Stimulated activated effector memory CD8-positive, alpha-beta T cell treated with anti-CD3 and anti-CD28 coated beads, Interleukin-12 subunit alpha, Interleukin-12 subunit beta, amount 100 ng/mL, for 72 hours (primary cell): Measurements from ENCODE around the gene MAMDC4.
A peak's percentile ranks its signal among the peaks of the same experiment; 100 is the strongest.
"Not testable (repeated sequence)": the region's sequence is repeated elsewhere in the genome, so short reads cannot be mapped to it uniquely, and the experiment has no call there.

Source experiments
- ATAC-seq: fragments of 150-1000 bp; cut with Tn5 transposase; 2 replicates; pipeline ENCODE4 v1.10.0; 2021
- DNase-seq, 2 donors: peaks; one replicate each; pipeline ENCODE4 v3.0.0; 2021 to 2022; ENCODE audit warnings: low spot score in 2 of 2
- H3K27ac Mint-ChIP-seq: one replicate; pipeline ENCODE4 v1.8.0; 2022; ENCODE audit warnings: mild to moderate bottlenecking, mixed read lengths
- H3K36me3 Mint-ChIP-seq: one replicate; pipeline ENCODE4 v1.8.0; 2022; ENCODE audit warnings: mild to moderate bottlenecking, mixed read lengths
- H3K4me1 Mint-ChIP-seq: one replicate; pipeline ENCODE4 v1.8.0; 2022; ENCODE audit warnings: mixed read lengths
- H3K4me3 Mint-ChIP-seq: one replicate; pipeline ENCODE4 v1.8.0; 2022; ENCODE audit warnings: mild to moderate bottlenecking, mixed read lengths
- H3K9me3 Mint-ChIP-seq: one replicate; pipeline ENCODE4 v1.8.0; 2022; ENCODE audit warnings: mixed read lengths

The MAMDC4 gene

DNA sequence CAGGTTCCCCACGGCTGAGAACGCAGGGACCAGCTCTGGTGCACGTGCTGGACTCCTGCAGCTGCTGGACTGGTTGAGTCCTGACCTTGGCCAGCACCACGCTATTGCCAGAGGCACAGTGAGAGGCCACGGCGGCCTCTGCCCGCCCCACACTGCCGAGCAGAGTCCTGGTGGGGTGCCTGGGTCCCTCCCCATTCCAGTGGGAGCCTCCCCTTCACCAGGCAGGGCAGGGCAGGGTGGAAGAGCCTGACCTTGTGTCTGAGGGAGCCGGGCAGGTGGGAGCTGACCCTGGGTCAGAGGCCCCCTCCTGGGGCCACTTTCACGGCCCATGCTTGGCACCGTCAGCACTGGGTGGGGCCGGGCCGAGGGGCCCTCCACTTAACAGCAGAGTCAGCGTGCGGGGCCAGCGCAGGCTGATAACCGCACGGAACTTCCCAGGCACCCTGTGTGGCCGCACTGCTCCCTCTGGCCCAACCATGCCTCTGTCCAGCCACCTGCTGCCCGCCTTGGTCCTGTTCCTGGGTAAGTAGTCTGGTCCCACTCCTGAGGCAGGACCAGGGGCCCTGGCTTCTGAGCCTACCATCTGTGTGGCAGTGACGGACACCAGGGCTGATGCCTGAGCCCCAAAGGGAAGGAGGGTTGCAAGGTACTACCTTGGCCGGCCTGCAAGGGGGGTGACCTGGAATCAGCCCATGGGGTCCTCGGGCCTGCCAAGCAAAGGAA, at the start of gene MAMDC4:
Gene MAMDC4, plus strand, starts transcription at position 406 of the 723 bp plus-strand sequence. Its CDS starts 71 bp downstream, at position 477.
- H3K4me3 Mint-ChIP-seq = peak within 1 kb of the TSS; percentile 94
- no peaks in the 10 kb centered on the region for H3K9me3 Mint-ChIP-seq
- DNase-seq (no peak), ATAC-seq (no peak)
- peaks cover 17% of the 10 kb centered on the region for H3K4me1 Mint-ChIP-seq
- no peak within 1 kb of the TSS for H3K27ac Mint-ChIP-seq
- peaks cover 51% of the 10 kb centered on the region for H3K36me3 Mint-ChIP-seq

DNA sequence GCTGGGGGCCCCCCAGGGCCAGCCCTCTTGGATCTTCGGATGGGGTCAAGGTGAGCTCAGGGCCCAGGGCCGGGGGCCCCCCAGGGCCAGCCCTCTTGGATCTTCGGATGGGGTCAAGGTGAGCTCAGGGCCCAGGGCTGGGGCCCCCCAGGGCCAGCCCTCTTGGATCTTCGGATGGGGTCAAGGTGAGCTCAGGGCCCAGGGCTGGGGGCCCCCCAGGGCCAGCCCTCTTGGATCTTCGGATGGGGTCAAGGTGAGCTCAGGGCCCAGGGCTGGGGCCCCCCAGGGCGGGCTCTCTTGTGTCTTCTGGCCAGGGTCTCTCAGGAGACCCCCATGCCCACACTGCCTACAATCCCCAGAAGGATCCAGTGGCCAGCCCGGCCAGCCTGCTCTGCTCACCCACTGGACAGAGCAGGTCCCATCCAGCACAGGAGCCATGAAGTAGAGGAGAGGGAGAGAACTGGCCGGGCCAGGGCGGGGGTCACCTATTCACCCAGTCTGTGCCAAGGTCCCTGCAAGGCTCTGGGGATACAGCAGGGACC, 49.1 kb upstream of the MAMDC4 start:
- peaks cover 21% of the 10 kb centered on the region for H3K36me3 Mint-ChIP-seq
- H3K4me1 Mint-ChIP-seq = peaks cover 42% of the 10 kb centered on the region
- H3K4me3 Mint-ChIP-seq, H3K9me3 Mint-ChIP-seq, DNase-seq, ATAC-seq, H3K27ac Mint-ChIP-seq: not testable (repeated sequence)

DNA sequence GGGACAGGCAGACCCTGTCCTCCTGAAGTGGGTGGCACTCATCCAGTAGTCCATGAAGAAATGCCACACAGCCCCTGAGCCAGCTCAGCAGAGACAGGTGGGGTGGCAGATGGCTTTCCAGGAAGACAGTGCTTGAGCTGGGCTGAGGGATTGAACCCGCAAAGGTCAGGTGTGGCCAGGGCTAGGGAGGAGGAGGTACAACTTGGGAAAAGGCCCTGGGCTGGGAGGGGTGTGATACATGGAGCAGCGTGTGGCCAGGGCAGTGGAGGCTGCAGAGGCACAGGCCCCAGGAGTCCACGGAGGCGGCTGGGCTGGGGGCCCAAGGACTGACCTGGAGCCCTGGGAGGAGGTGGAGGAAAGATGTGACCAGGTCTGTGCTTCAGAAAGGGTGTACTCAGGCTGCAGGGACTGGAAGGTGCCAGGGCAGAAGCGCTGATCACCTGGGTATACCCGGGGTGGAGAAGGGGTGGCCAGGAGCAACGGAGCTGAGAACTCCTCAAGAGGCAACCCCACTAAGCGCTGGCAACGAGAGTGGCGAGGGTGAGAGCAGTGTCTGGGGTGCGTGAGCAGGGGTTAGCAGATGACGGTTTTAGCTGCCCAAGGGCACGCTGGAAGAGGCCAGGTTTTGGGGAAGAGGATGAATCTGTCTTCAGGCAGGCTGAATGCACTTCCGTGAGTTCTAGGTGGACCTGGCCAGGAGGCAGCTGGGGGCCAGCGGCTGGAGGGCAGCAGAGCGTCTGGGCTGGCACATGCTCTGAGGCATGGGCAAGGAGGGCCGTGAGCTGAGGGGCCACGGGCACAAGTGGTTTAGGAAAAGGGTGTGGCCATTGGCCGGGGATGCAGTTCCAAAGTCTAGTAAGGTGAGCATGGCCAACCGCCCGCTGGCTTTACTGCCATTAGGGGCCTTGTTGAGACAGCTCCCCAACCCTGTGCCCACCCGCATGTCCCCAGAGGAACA, 48.3 kb upstream of the MAMDC4 start:
- Mint-ChIP-seq H3K27ac (no peak overlapping the region), H3K4me1 (peaks cover 44% of the 10 kb centered on the region)

DNA sequence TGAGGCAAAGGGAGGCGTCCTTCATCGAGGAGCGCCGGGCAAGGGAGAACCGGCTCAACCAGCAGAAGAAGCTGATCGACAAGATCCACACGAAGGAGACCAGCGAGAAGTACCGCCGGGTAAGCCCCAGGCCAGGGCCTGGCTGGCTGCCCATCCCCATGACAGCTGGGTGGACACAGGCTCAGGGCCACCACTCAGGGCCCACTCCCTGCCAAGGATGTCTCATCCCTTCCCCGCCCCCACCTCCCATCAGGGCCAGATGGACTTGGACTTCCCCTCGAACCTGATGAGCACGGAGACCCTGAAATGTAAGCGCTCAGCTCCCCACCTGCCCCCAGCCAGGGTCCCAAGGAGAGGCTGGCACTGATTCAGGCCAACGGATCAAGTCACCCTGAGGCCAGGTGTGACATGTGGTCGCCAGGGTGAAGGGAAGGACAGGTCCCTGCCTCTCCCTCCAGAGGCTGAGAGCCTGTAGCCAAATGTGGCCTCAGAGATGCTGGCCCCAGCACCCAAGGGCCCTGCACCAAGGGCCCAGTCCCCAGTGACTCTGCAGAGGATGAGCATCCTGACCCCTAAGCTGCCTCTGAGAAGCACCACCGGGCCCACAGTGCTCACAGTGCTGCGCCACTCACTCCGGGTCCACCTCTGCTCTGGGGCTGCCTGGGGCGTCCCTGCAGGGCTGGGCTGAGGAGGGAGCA, 47.5 kb upstream of the MAMDC4 start:
- H3K9me3 Mint-ChIP-seq = no peaks in the 10 kb centered on the region
- no peak overlapping the region for H3K27ac Mint-ChIP-seq
- H3K4me3 Mint-ChIP-seq = no peak overlapping the region
- ATAC-seq = no peak
- H3K4me1 Mint-ChIP-seq = peaks cover 51% of the 10 kb centered on the region
- peaks cover 33% of the 10 kb centered on the region for H3K36me3 Mint-ChIP-seq
- no peak for DNase-seq

More for the DNA sequence above, 48.3 kb upstream of the MAMDC4 start:
- ATAC-seq = no peak
- H3K9me3 Mint-ChIP-seq = no peaks in the 10 kb centered on the region
- H3K36me3 Mint-ChIP-seq = peaks cover 24% of the 10 kb centered on the region
- no peak overlapping the region for H3K4me3 Mint-ChIP-seq
- DNase-seq = no peak

DNA sequence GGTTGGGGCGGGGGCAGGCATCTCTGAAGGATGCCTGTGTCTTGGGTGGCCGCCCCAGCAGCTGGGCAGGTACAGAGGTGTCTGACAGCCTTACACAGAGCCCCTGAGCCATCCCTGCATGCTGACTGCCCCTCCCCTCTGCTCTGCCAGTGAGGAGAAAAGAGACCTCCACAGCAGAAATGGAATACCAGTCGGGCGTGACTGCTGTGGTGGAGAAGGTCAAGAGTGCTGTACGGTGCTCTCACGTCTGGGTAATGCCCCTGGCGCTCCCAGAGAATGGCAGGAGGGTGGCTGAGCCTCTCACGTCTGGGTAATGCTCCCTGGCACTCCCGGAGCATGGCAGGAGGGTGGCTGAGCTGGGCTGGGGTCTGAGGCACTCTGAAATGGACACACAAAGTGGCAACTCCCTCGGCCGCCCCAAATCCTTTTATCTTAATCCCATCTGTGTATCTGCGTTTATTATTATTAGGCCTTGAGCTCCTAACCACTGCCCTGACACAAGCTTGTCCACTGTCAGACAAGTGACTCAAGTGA, 46.9 kb upstream of the MAMDC4 start:
- Mint-ChIP-seq H3K4me3 (peak overlapping the region; percentile 21), H3K36me3 (peaks cover 34% of the 10 kb centered on the region), H3K9me3 (no peaks in the 10 kb centered on the region), H3K4me1 (peaks cover 53% of the 10 kb centered on the region), H3K27ac (no peak overlapping the region)
- no peak for ATAC-seq
- DNase-seq = no peak

DNA sequence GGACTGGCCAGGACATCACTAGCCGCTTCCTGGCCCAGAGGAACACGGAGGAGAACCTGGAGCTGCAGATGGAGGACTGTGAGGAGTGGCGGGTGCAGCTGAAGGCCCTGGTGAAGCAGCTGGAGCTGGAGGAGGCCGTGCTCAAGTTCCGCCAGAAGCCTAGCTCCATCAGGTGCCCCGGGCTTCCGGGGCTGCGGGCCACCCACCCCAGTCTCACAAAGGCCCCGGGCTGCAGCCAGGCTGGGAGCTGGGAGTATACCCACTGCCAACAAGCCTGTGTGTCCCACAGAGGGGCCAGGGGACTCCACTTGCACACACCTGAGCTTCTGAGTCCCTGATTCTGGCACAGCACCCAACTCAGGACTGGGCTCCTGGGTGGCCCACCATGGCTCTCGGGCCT, 46.1 kb upstream of the MAMDC4 start:
- no peak overlapping the region for H3K27ac Mint-ChIP-seq

DNA sequence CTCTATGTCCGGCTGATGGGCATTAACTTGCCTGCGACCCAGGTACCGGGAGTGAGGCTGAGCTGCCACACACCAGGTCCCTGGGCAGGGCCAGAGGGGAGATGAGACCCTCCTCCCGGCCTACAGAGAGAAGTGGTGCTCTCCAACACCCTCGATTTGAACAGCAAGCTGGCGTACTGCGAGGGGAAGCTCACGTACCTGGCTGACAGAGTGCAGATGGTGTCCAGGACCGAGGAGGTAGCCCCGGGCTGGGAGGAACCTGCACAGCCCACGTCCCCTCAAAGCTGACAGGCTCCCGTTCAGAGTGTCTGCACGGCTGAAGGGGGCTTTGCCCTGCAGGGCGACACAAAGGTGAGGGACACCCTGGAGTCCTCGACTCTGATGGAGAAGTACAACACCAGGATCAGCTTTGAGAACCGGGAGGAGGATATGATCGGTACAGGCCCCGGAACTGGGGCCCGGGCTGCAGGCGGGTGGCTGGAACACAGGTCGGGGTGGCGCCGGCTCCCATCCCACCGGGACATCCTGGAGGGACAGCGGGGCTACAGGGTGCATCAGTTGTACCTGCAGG, 45.4 kb upstream of the MAMDC4 start:
- H3K4me3 Mint-ChIP-seq = peak overlapping the region; percentile 81

More for the DNA sequence above, 46.1 kb upstream of the MAMDC4 start:
- H3K4me3 Mint-ChIP-seq = peak overlapping the region; percentile 81
- peaks cover 38% of the 10 kb centered on the region for H3K36me3 Mint-ChIP-seq
- DNase-seq = no peak
- no peak for ATAC-seq
- no peaks in the 10 kb centered on the region for H3K9me3 Mint-ChIP-seq
- peaks cover 50% of the 10 kb centered on the region for H3K4me1 Mint-ChIP-seq

DNA sequence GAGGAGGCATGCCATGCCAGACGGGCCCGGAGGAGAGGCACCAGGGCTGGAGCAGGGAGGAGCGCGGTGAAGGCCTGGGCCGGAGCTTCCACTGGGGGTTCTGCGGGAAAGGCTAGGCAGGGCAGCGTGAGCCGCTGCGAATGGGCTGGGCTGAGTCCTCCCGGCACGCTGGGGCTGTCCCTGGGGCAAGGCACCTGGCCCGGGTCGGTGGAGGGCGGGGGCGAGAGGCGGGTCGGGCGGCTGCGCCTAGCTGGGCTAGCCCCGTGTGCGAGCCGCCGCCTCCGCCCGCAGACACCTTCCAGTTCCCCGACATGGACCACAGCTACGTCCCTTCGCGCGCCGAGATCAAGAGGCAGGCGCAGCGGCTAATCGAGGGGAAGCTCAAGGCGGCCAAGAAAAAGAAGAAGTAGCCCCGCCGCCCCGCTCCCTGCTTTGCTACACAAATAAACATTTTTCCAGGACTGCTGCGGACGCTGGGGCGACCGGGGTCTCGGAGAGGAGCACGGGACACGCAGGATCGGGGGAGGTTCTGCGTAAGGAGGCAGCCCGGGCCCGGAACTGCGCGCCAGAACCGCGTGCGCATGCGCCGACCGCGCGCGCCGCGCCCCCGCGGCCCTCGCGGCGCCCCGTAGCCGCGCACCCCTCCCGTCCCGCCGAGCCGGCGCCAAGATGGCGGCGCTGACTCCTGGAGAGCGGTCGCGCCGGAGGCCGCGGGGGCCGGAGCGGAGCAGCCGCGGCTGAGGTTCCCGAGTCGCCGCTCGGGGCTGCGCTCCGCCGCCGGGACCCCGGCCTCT, 44.7 kb upstream of the MAMDC4 start, which contains the start of gene RABL6:
Gene RABL6, plus strand, starts transcription at position 668 of the 794 bp plus-strand sequence. CDS start 249 bp downstream, outside the sequence.
- Mint-ChIP-seq H3K9me3 (no peaks in the 10 kb centered on the region), H3K4me3 (peak within 1 kb of the TSS; percentile 81), H3K4me1 (peaks cover 49% of the 10 kb centered on the region), H3K27ac (peak within 1 kb of the TSS; percentile 88), H3K36me3 (peaks cover 49% of the 10 kb centered on the region)
- peak; percentile 92 for ATAC-seq
- DNase-seq = peak; percentile 86 to 93

More for the DNA sequence above, 45.4 kb upstream of the MAMDC4 start:
- H3K36me3 Mint-ChIP-seq = peaks cover 45% of the 10 kb centered on the region
- DNase-seq (peak in 1 of 2 donors; percentile 53), ATAC-seq (no peak)
- H3K27ac Mint-ChIP-seq = peak overlapping the region; percentile 88
- H3K4me1 Mint-ChIP-seq = peaks cover 48% of the 10 kb centered on the region
- no peaks in the 10 kb centered on the region for H3K9me3 Mint-ChIP-seq

DNA sequence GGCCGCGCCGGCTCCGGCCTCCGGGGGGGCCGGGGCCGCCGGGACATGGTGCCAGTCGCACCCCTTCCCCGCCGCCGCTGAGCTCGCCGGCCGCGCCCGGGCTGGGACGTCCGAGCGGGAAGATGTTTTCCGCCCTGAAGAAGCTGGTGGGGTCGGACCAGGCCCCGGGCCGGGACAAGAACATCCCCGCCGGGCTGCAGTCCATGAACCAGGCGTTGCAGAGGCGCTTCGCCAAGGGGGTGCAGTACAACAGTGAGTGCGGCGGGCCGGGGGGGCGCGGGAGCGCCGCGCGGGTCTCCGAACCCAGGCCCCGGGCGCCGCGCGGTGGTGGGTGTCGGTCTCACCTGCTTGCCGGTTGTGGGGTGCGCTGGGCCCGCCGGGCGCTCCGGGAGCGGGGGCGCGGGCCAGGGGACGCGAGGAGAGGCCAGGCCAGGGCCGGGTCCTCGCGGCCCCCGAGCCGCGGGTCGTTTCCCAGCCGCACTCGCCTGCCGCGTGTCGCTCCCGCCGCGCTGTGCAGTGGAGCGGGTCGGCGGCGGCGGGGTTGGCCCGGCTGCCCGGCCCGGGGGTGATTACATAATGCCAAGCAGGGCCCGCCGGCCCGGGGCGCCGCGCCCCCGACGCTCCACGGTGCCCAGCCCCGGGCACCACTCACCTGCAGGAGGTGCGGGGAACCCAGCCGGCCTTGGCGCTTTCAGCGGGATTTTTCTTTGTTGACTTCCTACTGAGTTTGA, 43.9 kb upstream of the MAMDC4 start:
- Mint-ChIP-seq H3K4me3 (peak overlapping the region; percentile 81), H3K4me1 (peaks cover 57% of the 10 kb centered on the region), H3K9me3 (no peaks in the 10 kb centered on the region), H3K36me3 (peaks cover 57% of the 10 kb centered on the region), H3K27ac (peak overlapping the region; percentile 79)
- ATAC-seq (peak; percentile 51), DNase-seq (peak; percentile 32 to 75)

DNA sequence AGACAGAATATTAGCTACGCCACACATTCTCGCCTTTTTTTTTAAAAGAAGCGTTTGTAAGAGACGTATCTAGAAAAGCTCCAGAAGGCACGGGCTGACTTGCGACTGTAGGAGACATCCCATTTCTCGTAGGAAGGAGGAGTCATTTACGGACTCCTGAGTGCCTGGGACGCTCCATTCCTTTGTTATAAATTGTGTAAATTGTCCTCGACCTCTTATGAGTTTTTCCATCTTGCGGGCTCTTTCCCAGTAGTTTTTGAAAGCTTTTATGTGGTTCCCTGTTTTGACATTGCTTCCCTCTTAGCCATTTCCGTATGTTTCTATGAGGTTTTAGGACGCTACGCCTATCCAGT, 43.4 kb upstream of the MAMDC4 start:
- DNase-seq (no peak), ATAC-seq (no peak)
- Mint-ChIP-seq H3K4me3 (peak overlapping the region; percentile 81), H3K36me3 (peaks cover 58% of the 10 kb centered on the region), H3K4me1 (peaks cover 57% of the 10 kb centered on the region), H3K27ac (peak overlapping the region; percentile 79), H3K9me3 (no peaks in the 10 kb centered on the region)

DNA sequence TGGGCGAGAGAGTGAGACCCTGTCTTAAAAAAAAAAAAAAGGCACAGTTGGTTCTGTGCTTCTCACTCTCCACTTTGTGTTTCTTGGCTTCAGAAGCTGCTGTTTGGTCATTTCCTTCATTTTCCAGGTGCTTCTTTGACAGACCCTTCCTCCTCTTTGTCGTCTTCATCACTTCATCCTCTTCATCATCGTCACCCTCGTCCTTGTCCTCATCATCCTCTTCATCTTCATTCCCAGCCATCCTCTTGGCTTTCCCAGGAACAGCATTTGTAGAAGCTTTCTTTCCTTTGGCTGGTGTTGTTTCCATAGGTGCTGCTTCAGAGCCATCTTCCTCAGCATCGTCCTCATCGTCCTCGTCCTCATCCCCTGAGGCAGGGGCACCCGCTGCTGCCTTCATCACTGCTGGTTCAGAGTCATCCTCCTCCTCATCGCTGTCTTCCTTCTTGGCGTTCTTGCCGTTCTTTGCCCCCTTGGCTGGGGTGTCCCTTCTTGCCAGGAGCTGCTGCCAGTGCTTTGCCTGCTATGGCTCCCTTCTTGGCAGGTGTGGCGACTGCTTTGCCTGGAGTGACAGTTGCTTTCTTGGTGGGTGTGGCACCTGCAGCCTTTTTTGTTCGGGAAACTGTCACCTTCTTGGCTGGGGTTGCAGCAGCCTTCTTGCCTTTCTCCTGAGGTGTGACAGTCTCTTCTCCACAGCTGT, 37.3 kb upstream of the MAMDC4 start:
- DNase-seq (no peak), ATAC-seq (no peak)
- Mint-ChIP-seq H3K36me3 (peaks cover 66% of the 10 kb centered on the region), H3K27ac (no peak overlapping the region), H3K9me3 (no peaks in the 10 kb centered on the region), H3K4me1 (peaks cover 42% of the 10 kb centered on the region), H3K4me3 (no peak overlapping the region)

DNA sequence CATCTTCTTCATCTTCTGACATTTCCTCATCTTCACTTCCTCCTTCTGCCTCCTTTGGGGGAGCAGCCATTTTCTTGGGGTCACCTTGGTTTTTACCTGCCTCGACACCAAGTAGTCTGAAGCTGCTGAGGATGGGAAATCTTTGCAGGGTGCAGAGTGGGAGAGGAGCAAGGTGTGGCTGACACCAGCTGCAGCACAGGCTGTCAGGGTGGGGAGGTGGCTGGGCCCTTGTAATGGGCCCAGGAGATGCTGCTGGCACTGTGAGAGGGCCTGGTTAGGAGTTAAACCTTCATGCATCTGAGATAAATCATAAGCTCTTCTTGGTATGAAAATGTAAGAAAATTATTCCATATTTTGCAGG, 36.7 kb upstream of the MAMDC4 start:
- Mint-ChIP-seq H3K36me3 (peaks cover 64% of the 10 kb centered on the region), H3K4me1 (peaks cover 37% of the 10 kb centered on the region), H3K27ac (no peak overlapping the region), H3K9me3 (no peaks in the 10 kb centered on the region), H3K4me3 (no peak overlapping the region)
- ATAC-seq (no peak), DNase-seq (no peak)
